ENCODE results near the gene CEP135.

DNA sequence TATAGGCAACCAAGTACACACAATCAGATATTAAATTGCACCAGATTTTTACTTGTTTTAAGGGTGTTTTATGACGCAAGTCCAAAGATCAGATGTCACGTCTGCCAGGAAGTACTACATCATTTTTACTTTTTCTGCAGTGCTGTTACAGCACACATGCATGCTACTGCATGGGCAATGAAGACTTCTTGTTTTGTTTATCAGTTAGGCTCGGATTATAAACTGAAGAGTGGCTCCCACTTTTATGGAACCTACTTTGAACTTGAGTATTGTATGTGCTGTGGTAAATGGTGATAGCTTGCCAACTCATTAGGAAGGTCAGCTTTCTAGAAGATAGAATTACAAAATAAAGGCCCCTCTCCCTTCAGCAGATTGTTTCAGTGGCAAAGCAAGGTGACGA lies 131.6 kb downstream of the CEP135 start:
- TF ChIP-seq CTCF (conservative IDR thresholded peaks at IDR 0.05; ENCODE audit: low read length) (no peak), EZH2phosphoT487 (IDR thresholded peaks at IDR 0.05; ENCODE audit: borderline replicate concordance, low read depth, low read length) (no peak)

Measured in OCI-LY7 (cell line).